ENCODE data around the gene TOGARAM2. TPM values are rescaled to one million over a fixed set of nuclear protein-coding genes. Genes with fewer than 3 reads are reported as not detected.

Gene TOGARAM2
- total RNA-seq, 2 experiments from 2014 or later: 1.9 to 2.0 TPM

DNA sequence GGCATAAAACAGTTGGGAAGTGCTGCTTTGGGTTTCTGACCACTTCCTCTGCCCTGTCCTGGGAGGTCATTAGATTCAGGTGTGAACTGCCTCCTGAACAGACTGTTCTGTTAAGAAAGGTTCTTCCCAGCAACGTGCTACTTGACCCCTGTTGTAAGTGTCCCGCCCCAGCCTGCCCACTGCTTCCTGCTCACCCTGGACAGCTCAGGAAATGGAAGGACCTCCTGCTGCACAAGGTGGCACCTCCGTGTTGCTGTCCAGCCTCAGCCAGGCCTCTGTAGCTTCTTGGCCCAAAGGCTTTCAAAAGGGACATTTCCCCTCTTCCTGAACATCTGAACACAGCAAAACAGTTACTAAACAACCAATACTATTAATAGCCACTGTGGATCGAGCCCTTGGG lies 5.3 kb downstream of the TOGARAM2 start:
- Mint-ChIP-seq H3K27me3 (no peaks in the 10 kb centered on the region), H3K9me3 (no peaks in the 10 kb centered on the region), H3K4me1 (no peaks in the 10 kb centered on the region), H3K27ac (no peak overlapping the region), H3K36me3 (no peaks in the 10 kb centered on the region), H3K4me3 (no peak overlapping the region)
- DNase-seq: no peak

DNA sequence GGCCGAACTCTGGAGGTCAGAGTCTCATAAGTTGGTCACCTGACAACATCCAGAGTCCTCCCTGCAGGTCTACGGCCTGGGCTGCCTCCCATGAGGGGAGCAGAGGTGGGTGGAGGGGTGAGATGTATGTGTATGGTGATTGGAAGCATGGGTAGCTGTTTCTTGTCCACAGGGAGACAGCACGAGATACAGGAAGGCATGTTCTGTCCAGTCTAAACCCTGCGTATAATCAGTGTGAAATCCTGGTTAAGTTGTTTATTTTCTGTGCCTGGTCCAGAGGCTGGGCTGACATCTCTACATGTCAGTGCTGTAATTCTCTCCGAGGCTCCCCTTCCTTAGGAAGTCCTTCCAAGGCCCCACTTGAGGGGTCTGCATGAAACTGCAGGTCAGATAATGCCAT lies 8.9 kb downstream of the TOGARAM2 start:
- Mint-ChIP-seq H3K36me3 (no peaks in the 10 kb centered on the region), H3K27ac (no peak overlapping the region), H3K4me1 (no peaks in the 10 kb centered on the region), H3K9me3 (no peaks in the 10 kb centered on the region), H3K4me3 (no peak overlapping the region), H3K27me3 (no peaks in the 10 kb centered on the region)
- no peak for DNase-seq

DNA sequence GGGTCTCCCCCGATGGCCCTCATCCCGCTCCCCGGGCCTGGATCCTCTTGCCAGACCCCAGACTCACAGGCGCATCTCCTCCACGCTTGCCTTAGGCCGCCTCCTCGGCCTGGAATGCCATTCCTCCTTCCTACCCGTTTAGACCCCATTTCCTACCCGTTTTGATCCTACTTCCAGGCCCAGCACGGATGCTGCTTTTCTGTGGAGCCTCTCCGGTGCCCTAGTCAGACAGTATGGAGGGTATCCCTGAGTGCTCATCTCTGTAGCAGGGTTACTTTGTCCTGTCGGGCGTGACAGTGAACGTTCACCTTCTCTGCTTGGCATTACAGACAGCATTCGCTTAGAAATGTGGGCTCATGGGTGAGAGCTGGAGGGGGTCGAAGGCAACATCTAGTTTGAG lies 9.3 kb downstream of the TOGARAM2 start:
- H3K27me3 Mint-ChIP-seq: no peaks in the 10 kb centered on the region
- DNase-seq: no peak
- no peak overlapping the region for H3K4me3 Mint-ChIP-seq
- H3K4me1 Mint-ChIP-seq: no peaks in the 10 kb centered on the region
- no peak overlapping the region for H3K27ac Mint-ChIP-seq
- no peaks in the 10 kb centered on the region for H3K9me3 Mint-ChIP-seq
- H3K36me3 Mint-ChIP-seq: no peaks in the 10 kb centered on the region

DNA sequence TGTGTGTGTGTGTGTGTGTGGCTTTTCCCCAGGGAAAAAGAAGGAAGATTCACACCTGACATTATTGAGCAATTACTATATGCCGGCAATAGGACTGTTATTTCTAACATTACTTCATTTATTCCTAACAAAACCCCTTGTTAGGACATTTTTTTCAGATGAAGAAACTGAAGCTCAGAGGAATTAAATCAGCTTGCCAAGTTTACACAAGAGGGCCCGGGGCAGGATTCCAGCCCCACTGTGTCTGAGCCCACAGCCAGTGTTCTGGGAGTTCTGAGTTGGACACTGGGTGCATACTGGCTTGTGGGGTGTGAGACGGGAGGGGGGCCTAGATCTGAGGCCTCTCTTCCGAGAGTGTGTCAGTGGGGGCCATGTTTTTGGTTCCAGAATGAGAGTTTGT lies 9.9 kb downstream of the TOGARAM2 start:
- Mint-ChIP-seq H3K9me3 (no peaks in the 10 kb centered on the region), H3K27me3 (no peaks in the 10 kb centered on the region), H3K4me1 (no peaks in the 10 kb centered on the region), H3K27ac (no peak overlapping the region), H3K36me3 (no peaks in the 10 kb centered on the region), H3K4me3 (no peak overlapping the region)
- no peak for DNase-seq

DNA sequence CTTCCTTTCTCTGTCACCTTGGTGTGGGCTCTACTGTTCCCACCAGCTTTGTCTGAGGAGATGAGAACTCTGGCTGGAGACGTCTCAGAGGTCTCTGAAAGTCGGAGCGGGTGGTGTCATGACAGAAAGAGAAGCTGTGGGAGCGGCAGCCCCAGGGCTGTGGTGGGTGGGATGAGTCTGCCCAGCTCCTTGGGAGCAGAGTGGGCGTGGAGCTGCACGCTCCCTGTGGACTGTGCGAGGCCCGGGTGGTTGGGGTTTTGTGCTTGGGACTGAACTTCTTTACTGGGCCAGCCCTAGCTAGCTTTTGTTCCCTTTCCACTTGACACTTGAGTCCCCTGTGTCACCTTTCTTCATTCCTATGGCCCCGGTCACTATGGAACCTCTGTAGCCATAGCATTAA lies 10.4 kb downstream of the TOGARAM2 start:
- H3K4me1 Mint-ChIP-seq: no peaks in the 10 kb centered on the region
- no peak overlapping the region for H3K27ac Mint-ChIP-seq
- DNase-seq: no peak
- no peaks in the 10 kb centered on the region for H3K27me3 Mint-ChIP-seq
- no peaks in the 10 kb centered on the region for H3K36me3 Mint-ChIP-seq
- H3K9me3 Mint-ChIP-seq: no peaks in the 10 kb centered on the region
- H3K4me3 Mint-ChIP-seq: no peak overlapping the region

DNA sequence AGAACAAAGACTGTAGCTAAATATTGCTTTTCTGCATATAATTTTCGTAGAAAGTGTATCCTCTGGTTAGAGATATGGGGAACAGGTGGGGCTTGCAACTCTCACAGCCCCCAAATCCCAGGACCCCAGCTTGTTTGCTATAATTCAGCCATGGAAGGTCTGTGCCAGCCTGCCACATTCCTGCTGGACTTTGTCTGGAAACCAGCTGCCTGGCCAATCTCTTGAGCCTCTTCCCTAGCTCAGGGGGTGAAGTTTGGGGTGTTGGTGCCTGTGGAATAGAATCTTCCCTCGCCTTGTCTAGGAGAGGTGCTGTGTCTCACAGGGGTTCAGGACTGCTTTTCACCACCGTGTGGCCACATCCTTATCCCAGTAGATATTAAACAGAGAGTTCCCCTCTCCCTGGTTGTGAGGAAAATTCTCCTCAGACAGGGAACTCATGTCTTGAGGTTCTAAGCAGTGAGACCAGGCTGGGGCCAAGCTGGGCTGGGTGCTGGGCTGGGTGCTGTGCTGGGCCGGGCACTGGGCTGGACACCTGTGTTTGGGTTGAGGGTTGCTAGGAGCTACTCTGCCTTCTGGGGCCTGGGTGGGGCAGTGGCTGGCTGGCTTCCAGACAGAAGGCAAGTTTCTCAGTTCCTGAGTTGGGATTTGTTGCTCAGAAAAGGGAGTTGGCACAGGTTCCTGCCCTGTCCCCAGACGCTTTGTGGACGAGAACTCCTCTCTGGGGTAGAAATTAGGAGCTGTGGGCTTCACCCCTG lies 12.3 kb downstream of the TOGARAM2 start:
- no peak overlapping the region for H3K27ac Mint-ChIP-seq
- no peaks in the 10 kb centered on the region for H3K36me3 Mint-ChIP-seq
- no peaks in the 10 kb centered on the region for H3K9me3 Mint-ChIP-seq
- DNase-seq: no peak
- no peaks in the 10 kb centered on the region for H3K27me3 Mint-ChIP-seq
- no peaks in the 10 kb centered on the region for H3K4me1 Mint-ChIP-seq
- H3K4me3 Mint-ChIP-seq: no peak overlapping the region

DNA sequence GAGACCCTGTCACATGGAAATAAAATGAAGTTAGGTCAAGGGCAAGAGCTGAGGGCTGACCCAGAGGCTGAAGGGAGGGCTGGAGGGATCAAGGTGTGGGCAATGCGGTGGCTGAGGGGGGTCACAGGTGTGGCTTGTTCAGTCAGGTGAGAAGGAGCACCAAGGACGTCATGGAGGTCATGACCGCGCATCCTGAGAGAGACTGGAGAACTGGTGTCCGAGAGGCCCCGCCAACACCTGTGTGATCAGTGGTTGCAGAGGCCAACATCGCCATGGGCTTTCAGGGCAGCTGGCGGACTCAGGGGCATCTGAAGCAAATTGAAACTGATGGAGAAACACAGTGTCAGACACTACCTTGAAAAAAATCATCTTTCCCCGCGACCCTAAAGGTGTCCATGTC lies 13.0 kb downstream of the TOGARAM2 start:
- no peaks in the 10 kb centered on the region for H3K27me3 Mint-ChIP-seq
- H3K27ac Mint-ChIP-seq: no peak overlapping the region
- DNase-seq: no peak
- H3K4me3 Mint-ChIP-seq: no peak overlapping the region
- H3K9me3 Mint-ChIP-seq: no peaks in the 10 kb centered on the region
- no peaks in the 10 kb centered on the region for H3K36me3 Mint-ChIP-seq
- no peaks in the 10 kb centered on the region for H3K4me1 Mint-ChIP-seq

DNA sequence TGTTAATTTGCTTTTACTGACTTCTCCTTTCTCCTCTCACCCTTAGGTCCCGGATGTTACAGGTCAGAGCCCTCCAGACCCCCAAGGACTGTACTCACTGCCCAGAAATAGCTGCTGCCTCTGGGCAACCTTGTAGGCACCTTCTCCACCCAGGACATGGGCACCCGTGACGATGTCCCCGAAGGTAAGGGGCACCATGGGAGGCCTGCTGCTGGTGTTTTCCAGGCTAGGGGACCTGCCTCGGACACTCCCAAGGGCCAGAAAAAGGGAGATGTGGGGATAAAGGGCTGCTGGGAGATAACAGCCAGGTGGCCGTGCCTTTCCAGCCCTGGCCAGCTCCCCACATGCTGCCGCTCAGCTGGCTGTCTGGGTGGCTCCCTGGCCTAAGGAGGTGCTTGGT lies 13.6 kb downstream of the TOGARAM2 start:
- Mint-ChIP-seq H3K27me3 (no peaks in the 10 kb centered on the region), H3K27ac (no peak overlapping the region), H3K4me1 (no peaks in the 10 kb centered on the region), H3K36me3 (no peaks in the 10 kb centered on the region), H3K4me3 (no peak overlapping the region), H3K9me3 (no peaks in the 10 kb centered on the region)
- no peak for DNase-seq

DNA sequence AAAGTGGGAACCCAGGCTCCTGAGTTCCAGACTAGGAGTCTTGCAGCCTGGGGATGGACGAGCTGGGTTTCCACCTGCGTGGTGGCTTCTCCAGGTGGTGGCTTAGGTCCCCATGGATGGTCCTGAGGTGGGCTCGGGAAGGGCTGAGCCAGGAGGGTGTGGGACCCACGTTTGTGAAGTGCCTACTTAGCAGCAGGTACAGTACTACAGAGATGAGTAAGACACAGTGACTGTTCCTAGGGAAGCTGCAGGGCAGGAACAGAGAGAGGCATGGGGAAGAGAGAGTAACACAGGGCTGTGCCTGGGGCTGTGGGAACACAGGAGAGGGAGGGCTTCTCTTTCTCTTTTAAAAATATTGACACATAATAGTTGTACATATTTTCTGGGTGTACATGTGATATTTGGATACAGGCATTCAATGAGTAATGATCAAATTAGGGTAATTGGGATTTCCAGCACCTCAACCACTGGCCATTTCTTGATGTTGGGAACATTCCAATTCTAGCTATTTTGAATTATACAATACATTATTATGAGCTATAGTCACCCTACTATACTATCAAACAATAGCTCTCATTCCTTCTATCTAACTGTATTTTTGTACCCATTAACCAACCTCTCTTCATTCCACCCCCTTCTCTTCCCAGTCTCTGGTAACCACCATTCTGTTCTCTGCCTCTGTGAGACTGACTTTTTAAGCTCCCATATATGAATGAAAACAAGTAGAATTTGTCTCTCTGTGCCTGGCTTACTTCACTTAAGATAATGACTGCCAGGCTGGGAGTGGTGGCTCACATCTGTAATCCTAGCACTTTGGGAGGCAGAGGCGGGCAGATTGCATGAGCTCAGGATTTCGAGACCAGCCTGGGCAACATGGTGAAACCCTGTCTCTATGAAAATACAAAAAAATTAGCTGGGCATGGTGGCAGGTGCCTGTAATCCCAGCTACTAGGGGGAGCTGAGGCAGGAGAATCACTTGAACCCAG lies 15.0 kb downstream of the TOGARAM2 start:
- Mint-ChIP-seq H3K27me3 (no peaks in the 10 kb centered on the region), H3K4me3 (no peak overlapping the region), H3K27ac (no peak overlapping the region), H3K36me3 (no peaks in the 10 kb centered on the region), H3K9me3 (no peaks in the 10 kb centered on the region), H3K4me1 (peaks cover 9% of the 10 kb centered on the region)
- no peak for DNase-seq

DNA sequence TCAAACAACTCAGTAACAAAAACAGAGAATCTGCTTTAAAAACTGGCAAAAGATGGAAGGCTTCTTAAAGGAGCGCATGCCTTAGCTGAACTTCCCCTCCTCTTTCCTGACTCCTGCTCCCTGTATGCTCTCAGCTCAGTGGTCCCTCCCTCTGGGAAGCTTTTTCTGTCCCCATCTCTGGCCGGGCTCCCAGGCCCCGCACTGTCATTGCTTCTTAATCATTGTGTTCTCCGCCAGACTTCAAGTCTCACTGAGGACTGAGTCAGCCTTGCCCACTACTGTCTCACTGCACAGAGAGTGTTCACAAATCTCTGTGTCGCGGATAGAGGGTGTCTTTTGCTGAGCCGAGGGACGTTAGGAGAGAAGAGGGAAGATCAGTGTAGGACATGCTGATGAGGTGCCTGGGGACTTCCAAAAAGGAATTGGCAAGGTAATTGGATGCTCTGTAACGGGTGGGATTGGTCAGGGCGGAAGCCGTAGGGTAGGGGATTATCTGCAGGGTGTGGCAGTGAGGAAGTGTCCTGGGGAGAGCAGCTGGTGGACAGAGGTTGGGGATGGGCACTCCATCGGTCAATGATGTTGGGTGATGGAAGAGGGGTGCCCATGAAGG lies 16.2 kb downstream of the TOGARAM2 start:
- no peaks in the 10 kb centered on the region for H3K27me3 Mint-ChIP-seq
- no peaks in the 10 kb centered on the region for H3K36me3 Mint-ChIP-seq
- no peaks in the 10 kb centered on the region for H3K9me3 Mint-ChIP-seq
- no peak overlapping the region for H3K27ac Mint-ChIP-seq
- no peak overlapping the region for H3K4me3 Mint-ChIP-seq
- H3K4me1 Mint-ChIP-seq: peaks cover 10% of the 10 kb centered on the region
- no peak for DNase-seq

DNA sequence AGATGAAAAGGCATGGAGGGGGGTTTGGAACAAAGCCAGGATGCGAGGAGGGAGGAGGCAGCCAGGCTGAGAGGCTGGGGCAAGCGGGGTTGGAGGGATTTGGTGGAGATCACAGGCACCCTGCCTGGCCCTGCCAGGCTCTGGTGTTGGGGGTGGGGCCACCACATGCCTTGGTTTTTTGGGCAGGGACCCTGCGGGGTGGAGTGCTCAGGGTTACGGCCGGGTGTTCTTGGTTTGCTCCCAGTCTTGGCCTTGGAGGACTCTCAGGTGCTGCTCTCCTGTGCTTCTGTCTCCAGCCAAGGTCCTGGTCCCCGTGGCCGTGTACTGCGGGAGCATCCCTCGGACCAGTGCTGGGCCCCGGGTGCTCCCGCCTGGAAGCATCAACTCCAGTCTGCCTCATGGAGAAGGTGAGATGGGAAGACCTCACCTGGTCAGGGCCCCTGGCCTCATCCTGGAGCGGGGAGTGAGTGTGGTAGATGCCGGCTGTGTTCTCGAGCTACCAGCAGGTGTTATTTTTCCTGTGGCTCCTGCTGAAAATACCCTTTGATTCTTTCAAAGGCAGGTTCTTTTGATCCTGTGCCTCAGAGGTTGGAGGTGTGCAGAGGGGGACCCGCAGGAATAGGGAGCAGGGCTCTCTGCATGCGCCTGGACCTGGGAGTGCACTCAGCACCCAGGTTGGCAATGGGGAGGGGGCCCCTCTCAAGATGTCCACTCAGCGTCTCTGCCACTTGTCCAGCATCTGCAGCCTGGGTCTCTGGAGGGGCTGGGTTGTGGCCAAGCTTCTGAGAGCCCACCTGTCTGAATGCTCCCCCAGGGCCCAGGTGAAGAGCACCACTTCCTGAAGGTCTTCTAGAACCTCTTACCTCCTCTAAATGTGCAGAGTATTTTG lies 17.0 kb downstream of the TOGARAM2 start:
- no peak overlapping the region for H3K4me3 Mint-ChIP-seq
- H3K27ac Mint-ChIP-seq: no peak overlapping the region
- H3K4me1 Mint-ChIP-seq: peaks cover 10% of the 10 kb centered on the region
- no peaks in the 10 kb centered on the region for H3K9me3 Mint-ChIP-seq
- no peaks in the 10 kb centered on the region for H3K27me3 Mint-ChIP-seq
- H3K36me3 Mint-ChIP-seq: no peaks in the 10 kb centered on the region
- DNase-seq: no peak

DNA sequence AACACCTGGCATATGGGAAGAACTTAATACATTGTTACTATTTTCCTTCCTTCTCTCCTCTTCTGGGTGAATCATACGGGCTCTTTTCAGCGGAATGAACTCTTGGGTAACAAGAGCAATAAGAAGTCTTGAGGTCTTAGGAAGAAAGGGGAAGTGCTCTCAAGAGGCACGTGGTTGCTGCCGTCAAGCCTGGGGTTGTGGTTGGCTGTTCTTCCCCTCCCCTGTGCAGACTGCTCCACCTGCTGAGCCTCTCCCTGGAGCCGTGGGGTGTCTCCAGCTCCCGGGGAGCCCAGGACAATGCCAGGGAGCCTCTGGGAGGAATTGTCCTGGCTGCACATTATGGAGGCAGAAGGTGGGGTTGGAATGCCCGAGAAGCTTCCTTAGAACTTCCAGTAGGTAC lies 19.4 kb downstream of the TOGARAM2 start:
- no peak overlapping the region for H3K4me3 Mint-ChIP-seq
- H3K27me3 Mint-ChIP-seq: no peaks in the 10 kb centered on the region
- peaks cover 10% of the 10 kb centered on the region for H3K4me1 Mint-ChIP-seq
- H3K9me3 Mint-ChIP-seq: no peaks in the 10 kb centered on the region
- H3K27ac Mint-ChIP-seq: no peak overlapping the region
- no peak for DNase-seq
- H3K36me3 Mint-ChIP-seq: no peaks in the 10 kb centered on the region

DNA sequence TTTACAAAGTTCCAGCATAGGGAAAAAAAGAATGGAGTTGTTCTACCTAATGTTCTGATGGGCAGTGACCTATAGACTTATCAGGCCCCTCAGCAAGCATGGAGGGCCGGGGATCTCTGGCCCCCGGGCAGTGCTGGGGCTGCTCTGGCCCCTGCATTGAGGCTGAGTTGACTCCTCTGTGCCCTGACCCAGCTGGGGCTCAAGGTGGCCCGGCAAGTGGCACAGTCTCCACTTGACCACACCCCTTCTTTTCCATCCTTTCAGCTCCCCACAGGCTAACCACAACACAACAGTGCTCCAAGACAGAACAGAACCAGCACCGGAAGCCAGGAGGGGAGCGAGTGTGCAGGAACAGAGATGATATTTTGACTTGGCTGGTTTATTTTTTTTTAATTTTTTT lies 19.9 kb downstream of the TOGARAM2 start:
- Mint-ChIP-seq H3K9me3 (no peaks in the 10 kb centered on the region), H3K36me3 (no peaks in the 10 kb centered on the region), H3K27me3 (no peaks in the 10 kb centered on the region), H3K4me1 (peaks cover 10% of the 10 kb centered on the region), H3K4me3 (no peak overlapping the region), H3K27ac (no peak overlapping the region)
- no peak for DNase-seq

DNA sequence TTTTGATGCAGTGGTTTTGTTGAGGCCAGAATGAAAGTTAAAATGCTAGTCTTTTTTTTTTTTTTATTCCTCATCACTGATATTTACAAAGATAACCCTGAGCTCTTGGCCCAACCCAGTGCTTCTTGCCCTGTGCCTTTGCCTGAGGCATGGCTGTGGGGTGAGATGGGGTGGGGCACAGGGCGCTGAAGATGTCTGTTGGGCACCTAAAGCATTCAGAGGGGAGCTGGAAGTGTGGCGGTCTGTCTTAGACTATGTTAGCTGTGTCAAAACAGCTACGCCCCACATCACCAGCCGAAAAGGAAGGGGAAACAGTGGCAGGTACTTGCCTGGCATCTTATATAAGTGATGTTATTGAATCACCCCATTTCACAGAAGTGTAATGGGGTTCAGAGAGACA lies 20.7 kb downstream of the TOGARAM2 start:
- no peak for DNase-seq
- H3K27ac Mint-ChIP-seq: peak overlapping the region; percentile 49
- no peaks in the 10 kb centered on the region for H3K36me3 Mint-ChIP-seq
- H3K9me3 Mint-ChIP-seq: no peaks in the 10 kb centered on the region
- no peaks in the 10 kb centered on the region for H3K27me3 Mint-ChIP-seq
- peaks cover 10% of the 10 kb centered on the region for H3K4me1 Mint-ChIP-seq
- H3K4me3 Mint-ChIP-seq: no peak overlapping the region
